ENCODE data around the gene AFMID.

DNA sequence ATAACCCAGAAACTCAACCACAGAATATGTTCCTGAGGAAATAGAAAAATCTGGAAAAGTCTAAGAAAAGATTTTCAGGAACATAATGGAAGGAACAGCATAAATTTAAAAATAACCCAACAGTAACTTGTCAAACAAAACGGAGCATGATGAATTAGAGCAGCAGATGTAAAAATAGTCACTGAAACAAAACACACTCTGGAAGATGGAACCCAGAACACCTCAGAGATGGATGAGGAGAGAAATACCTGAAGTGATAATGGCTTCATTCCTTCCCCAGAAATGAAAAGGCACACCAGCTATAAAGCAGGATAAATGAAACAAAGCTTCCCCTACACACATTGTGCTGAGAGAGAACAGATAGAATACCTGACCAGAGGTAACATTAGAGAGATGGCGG lies 6.7 kb upstream of the AFMID start:
- TF ChIP-seq, protein P1, sequence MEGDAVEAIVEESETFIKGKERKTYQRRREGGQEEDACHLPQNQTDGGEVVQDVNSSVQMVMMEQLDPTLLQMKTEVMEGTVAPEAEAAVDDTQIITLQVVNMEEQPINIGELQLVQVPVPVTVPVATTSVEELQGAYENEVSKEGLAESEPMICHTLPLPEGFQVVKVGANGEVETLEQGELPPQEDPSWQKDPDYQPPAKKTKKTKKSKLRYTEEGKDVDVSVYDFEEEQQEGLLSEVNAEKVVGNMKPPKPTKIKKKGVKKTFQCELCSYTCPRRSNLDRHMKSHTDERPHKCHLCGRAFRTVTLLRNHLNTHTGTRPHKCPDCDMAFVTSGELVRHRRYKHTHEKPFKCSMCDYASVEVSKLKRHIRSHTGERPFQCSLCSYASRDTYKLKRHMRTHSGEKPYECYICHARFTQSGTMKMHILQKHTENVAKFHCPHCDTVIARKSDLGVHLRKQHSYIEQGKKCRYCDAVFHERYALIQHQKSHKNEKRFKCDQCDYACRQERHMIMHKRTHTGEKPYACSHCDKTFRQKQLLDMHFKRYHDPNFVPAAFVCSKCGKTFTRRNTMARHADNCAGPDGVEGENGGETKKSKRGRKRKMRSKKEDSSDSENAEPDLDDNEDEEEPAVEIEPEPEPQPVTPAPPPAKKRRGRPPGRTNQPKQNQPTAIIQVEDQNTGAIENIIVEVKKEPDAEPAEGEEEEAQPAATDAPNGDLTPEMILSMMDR (IDR thresholded peaks at IDR 0.05 in 4 of 5, conservative IDR thresholded peaks at IDR 0.05 in 1 of 5): no peak
- no peak for TF ChIP-seq POLR2A (IDR thresholded peaks at IDR 0.05)
